ENCODE data around the gene SH3BP5.
A peak's percentile ranks its signal among the peaks of the same experiment; 100 is the strongest.

SH3BP5 gene

DNA sequence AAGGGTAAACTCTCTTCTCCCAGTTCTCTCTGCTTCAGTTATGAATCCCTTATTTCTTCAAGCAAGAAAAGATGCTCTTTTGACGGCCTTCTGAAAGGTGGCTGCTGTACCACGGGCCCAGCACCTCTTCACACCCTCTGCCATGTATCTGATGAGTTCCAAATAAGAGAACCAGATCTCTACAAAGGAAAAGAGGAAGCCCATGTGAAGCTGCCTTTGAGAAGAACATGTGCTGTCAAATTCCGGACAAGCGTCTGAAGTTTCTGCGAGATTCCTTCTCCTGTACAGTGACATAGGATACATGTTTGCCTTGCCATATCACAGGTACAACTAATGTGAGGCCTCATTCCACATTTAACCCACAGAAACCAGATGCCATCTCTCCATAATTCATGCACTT is 59.2 kb downstream of the SH3BP5 start:
- TF ChIP-seq, protein P1, sequence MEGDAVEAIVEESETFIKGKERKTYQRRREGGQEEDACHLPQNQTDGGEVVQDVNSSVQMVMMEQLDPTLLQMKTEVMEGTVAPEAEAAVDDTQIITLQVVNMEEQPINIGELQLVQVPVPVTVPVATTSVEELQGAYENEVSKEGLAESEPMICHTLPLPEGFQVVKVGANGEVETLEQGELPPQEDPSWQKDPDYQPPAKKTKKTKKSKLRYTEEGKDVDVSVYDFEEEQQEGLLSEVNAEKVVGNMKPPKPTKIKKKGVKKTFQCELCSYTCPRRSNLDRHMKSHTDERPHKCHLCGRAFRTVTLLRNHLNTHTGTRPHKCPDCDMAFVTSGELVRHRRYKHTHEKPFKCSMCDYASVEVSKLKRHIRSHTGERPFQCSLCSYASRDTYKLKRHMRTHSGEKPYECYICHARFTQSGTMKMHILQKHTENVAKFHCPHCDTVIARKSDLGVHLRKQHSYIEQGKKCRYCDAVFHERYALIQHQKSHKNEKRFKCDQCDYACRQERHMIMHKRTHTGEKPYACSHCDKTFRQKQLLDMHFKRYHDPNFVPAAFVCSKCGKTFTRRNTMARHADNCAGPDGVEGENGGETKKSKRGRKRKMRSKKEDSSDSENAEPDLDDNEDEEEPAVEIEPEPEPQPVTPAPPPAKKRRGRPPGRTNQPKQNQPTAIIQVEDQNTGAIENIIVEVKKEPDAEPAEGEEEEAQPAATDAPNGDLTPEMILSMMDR (IDR thresholded peaks at IDR 0.05; ENCODE audit: control insufficient read depth, insufficient read depth, low read depth, low read length, missing control alignments): no peak
- DNase-seq (ENCODE audit: low read depth): no peak
- H3K4me3 ChIP-seq (ENCODE audit: control insufficient read depth, low read depth, low read length): no peak overlapping the region

DNA sequence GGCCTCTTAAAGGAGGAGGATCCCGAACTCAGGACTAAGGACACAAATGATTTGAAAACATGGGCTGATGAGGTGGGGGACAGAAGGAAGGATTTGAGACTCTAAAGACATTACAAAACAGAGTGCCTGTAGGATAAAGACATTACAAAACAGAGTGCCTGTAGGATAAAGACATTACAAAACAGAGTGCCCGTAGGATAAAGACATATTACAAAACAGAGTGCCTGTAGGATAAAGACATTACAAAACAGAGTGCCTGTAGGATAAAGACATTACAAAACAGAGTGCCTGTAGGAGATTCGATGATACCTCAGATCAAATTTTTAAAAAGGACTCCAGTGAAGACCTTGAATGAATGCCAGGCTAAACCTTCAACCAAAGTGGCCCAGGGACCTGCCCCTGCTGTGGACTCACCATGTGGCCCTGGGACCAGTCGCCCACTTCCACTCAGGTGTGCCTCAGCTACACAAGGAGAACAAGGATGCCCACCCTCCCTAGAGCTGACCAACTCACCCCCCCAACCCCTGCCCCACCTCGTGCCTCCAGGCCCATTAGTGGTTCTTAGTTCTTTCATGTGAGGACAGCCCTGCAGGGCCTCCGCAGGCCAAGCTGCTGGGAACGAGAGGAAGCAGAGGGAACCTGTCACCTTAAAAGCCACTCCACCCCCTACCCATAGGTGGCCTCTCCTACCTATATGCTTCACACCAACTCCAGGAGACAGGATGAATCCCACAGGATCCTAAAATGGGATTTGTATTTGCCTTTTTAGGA is 59.8 kb downstream of the SH3BP5 start:
- DNase-seq (ENCODE audit: low read depth): no peak
- no peak overlapping the region for H3K4me3 ChIP-seq (ENCODE audit: control insufficient read depth, low read depth, low read length)
- TF ChIP-seq, protein P1 (IDR thresholded peaks at IDR 0.05; ENCODE audit: control insufficient read depth, insufficient read depth, low read depth, low read length, missing control alignments): no peak

- H3K4me3 ChIP-seq (ENCODE audit: control insufficient read depth, low read depth, low read length): no peak overlapping the region
- TF ChIP-seq, protein P1 (IDR thresholded peaks at IDR 0.05; ENCODE audit: control insufficient read depth, insufficient read depth, low read depth, low read length, missing control alignments): no peak
- no peak for DNase-seq (ENCODE audit: low read depth)
Observed at GRCh38 chr3:15271785-15272381, 60.5 kb downstream of the SH3BP5 start.

GRCh38 chr3:15271030-15271429 is 61.4 kb downstream of the SH3BP5 start:
- DNase-seq (ENCODE audit: low read depth): no peak
- no peak overlapping the region for H3K4me3 ChIP-seq (ENCODE audit: control insufficient read depth, low read depth, low read length)
- TF ChIP-seq, protein P1 (IDR thresholded peaks at IDR 0.05; ENCODE audit: control insufficient read depth, insufficient read depth, low read depth, low read length, missing control alignments): no peak

- TF ChIP-seq, protein P1 (IDR thresholded peaks at IDR 0.05; ENCODE audit: control insufficient read depth, insufficient read depth, low read depth, low read length, missing control alignments): no peak
- no peak overlapping the region for H3K4me3 ChIP-seq (ENCODE audit: control insufficient read depth, low read depth, low read length)
- peak; percentile 88 for DNase-seq (ENCODE audit: low read depth)
Observed at GRCh38 chr3:15269091-15269989, 63.0 kb downstream of the SH3BP5 start.

DNA sequence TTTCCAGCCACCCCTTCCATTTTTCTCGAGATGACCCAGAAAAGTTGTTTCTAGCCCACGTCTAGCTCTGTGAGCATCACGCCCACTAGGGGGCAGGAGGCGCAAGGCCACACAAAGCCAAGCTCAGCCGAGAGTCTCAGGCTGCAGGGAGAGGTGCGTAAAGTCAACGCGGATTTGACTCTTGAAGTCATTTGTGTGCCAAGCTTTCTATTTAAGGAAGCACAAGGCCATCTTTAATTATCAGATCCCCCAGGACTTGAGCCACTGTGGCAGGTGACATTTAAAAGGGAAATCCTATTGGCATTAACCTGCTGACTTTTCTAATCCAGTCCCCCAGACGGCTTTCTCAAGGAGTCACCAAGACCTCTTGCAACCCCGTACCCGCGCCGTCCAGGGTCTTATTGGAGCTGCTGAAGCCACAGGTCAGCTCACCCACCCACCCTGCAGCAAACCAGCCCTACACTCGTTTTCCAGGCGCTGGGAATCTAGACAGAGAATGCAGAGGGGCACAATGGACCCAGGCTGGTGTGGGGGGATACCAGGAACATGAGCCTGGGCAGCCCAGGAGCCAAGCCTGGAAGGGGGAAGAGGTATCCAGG is 64.3 kb downstream of the SH3BP5 start:
- H3K4me3 ChIP-seq (ENCODE audit: control insufficient read depth, low read depth, low read length): no peak overlapping the region
- DNase-seq (ENCODE audit: low read depth): peak; percentile 39
- TF ChIP-seq, protein P1 (IDR thresholded peaks at IDR 0.05; ENCODE audit: control insufficient read depth, insufficient read depth, low read depth, low read length, missing control alignments): peak; percentile 98
